ENCODE measurements around the gene MAP4K5.

GRCh38 chr14:50477760-50478159, 54.6 kb downstream of the MAP4K5 start:
- TF ChIP-seq, protein P1, sequence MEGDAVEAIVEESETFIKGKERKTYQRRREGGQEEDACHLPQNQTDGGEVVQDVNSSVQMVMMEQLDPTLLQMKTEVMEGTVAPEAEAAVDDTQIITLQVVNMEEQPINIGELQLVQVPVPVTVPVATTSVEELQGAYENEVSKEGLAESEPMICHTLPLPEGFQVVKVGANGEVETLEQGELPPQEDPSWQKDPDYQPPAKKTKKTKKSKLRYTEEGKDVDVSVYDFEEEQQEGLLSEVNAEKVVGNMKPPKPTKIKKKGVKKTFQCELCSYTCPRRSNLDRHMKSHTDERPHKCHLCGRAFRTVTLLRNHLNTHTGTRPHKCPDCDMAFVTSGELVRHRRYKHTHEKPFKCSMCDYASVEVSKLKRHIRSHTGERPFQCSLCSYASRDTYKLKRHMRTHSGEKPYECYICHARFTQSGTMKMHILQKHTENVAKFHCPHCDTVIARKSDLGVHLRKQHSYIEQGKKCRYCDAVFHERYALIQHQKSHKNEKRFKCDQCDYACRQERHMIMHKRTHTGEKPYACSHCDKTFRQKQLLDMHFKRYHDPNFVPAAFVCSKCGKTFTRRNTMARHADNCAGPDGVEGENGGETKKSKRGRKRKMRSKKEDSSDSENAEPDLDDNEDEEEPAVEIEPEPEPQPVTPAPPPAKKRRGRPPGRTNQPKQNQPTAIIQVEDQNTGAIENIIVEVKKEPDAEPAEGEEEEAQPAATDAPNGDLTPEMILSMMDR (optimal IDR thresholded peaks at IDR 0.05 in 1 of 3, IDR thresholded peaks at IDR 0.05 in 1 of 3, conservative IDR thresholded peaks at IDR 0.05 in 1 of 3; ENCODE audit: extremely low read depth in 1 of 3, insufficient read depth in 2 of 3, low read length in 3 of 3) = no peak
- TF ChIP-seq EZH2 (IDR thresholded peaks at IDR 0.05; ENCODE audit: low read length) = no peak

Data from keratinocyte (primary cell).